Colonic mucosa (tissue), 4 donors: Measurements from ENCODE around the gene PLCB1. TPM values are rescaled to one million over a fixed set of nuclear protein-coding genes. Genes with fewer than 3 reads are reported as not detected.

Experiments
- DNase-seq: peaks from one replicate; pipeline ENCODE4 v3.0.0-alpha.2; 2020
- H3K27ac ChIP-seq: fragments of 200-600 bp; one replicate; pipeline ENCODE4 v1.8.0; 2021
- H3K27me3 ChIP-seq: fragments of 200-600 bp; one replicate; pipeline ENCODE4 v1.8.0; 2021
- H3K36me3 ChIP-seq: fragments of 200-600 bp; one replicate; pipeline ENCODE4 v1.8.0; 2021
- H3K4me1 ChIP-seq: fragments of 200-600 bp; one replicate; pipeline ENCODE4 v1.8.0; 2021; ENCODE audit warnings: mild to moderate bottlenecking
- H3K4me3 ChIP-seq: fragments of 200-600 bp; one replicate; pipeline ENCODE4 v1.8.0; 2021
- H3K9ac ChIP-seq, 2 donors: one replicate each; pipeline ENCODE4 v1.7.0; 2013; ENCODE audit warnings: control low read depth in 2 of 2, low read depth in 2 of 2, low read length in 2 of 2
- H3K9me3 ChIP-seq: fragments of 200-600 bp; one replicate; pipeline ENCODE4 v1.8.0; 2021
- CTCF ChIP-seq: fragments of 200-600 bp; IDR thresholded peaks from one replicate; pipeline ENCODE4 v1.8.0; 2022; ENCODE audit warnings: antibody characterized with exemption, mild to moderate bottlenecking
- intact Hi-C: fragments of 100-400 bp; cut with DNase I; formaldehyde crosslinking; loops from one replicate; pipeline ENCODE4 v1.14.1; 2022
- total RNA-seq, 2 donors: library from RNA; stranded (reverse); fragmentation: NEBNext Ultra II Directional in 1 of 2; extraction: Animal tissue kit (Norgen Biotek cat#: 25700) in 1 of 2; gene quantifications; one replicate each; pipeline ENCODE4 v1.2.1, GENCODE V29; 2021
- donor health status: healthy.
- donor health status: DM: no; HTN: no; CAD: no.
- donor health status: DM: no; HTN: no; CAD: no.

PLCB1 gene
- total RNA-seq, 2 donors from 2014 or later = 8.3 to 9.6 TPM

GRCh38 chr20:8774412-8774811, 642.3 kb downstream of the PLCB1 start:
- Histone ChIP-seq H3K27me3 (no peaks in the 10 kb centered on the region), H3K4me1 (peaks cover 4% of the 10 kb centered on the region), H3K9me3 (no peaks in the 10 kb centered on the region), H3K4me3 (no peak overlapping the region), H3K9ac (no peak overlapping the region), H3K36me3 (no peaks in the 10 kb centered on the region), H3K27ac (no peak overlapping the region)
- no peak for TF ChIP-seq CTCF
- intact Hi-C loops = no loop called here
- no peak for DNase-seq

DNA sequence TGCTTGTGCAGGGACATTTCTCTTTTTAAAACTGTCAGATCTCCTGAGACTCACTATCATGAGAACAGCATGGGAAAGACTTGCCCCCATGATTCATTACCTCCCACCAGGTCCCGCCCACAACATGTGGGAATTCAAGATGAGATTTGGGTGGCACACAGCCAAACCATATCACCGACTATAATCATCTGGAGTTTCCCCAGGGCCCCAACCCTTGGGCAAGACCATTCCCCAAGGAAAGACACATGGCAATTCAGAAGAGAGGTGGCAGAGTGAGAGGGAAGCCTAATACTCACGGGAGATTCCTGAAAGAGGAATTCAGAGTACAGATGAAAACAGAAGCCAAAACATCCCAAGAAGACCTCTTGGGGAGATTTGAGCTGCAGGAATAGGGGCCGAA, 645.8 kb downstream of the PLCB1 start:
- no peak for DNase-seq
- no peak overlapping the region for H3K4me3 ChIP-seq
- H3K36me3 ChIP-seq = no peaks in the 10 kb centered on the region
- TF ChIP-seq CTCF = no peak
- intact Hi-C loops = no loop called here
- H3K9me3 ChIP-seq = no peaks in the 10 kb centered on the region
- peaks cover 4% of the 10 kb centered on the region for H3K4me1 ChIP-seq
- no peak overlapping the region for H3K9ac ChIP-seq
- peak overlapping the region; percentile 41 for H3K27ac ChIP-seq
- no peaks in the 10 kb centered on the region for H3K27me3 ChIP-seq

DNA sequence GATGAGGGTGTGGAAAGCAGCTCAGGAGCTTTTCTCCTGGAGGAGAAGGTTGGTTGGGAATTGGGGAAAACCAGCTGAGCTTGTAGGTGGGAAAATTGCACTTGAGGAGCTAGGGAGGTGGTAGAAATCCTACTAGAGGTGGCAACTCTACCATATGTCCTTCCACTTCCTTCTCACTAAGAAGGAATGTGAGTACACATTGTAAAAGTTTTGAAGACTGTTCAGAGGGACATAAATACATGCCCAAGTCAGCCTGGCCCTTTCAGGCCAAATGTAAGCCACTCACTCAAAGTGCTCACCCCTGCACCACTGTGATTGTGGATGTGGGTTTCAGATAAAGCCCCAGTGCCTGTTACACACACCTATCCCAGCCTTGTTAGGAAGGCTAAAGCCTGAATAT, 646.3 kb downstream of the PLCB1 start:
- no peaks in the 10 kb centered on the region for H3K36me3 ChIP-seq
- H3K27me3 ChIP-seq = no peaks in the 10 kb centered on the region
- DNase-seq = no peak
- no peak overlapping the region for H3K4me3 ChIP-seq
- peaks cover 4% of the 10 kb centered on the region for H3K4me1 ChIP-seq
- no peaks in the 10 kb centered on the region for H3K9me3 ChIP-seq
- no peak overlapping the region for H3K9ac ChIP-seq
- intact Hi-C loops = no loop called here
- no peak for TF ChIP-seq CTCF
- peak overlapping the region; percentile 41 for H3K27ac ChIP-seq

- Histone ChIP-seq H3K9ac (no peak overlapping the region), H3K27me3 (no peaks in the 10 kb centered on the region), H3K36me3 (no peaks in the 10 kb centered on the region), H3K4me3 (no peak overlapping the region), H3K27ac (no peak overlapping the region), H3K4me1 (peaks cover 4% of the 10 kb centered on the region), H3K9me3 (no peaks in the 10 kb centered on the region)
- no peak for DNase-seq
- intact Hi-C loops = no loop called here
- TF ChIP-seq CTCF = no peak
These were observed 648.8 kb downstream of the PLCB1 start for GRCh38 chr20:8780915-8781314.

GRCh38 chr20:8782804-8783203, 650.7 kb downstream of the PLCB1 start:
- Histone ChIP-seq H3K27ac (no peak overlapping the region), H3K9me3 (no peaks in the 10 kb centered on the region), H3K27me3 (no peaks in the 10 kb centered on the region), H3K4me3 (no peak overlapping the region), H3K4me1 (peaks cover 4% of the 10 kb centered on the region), H3K36me3 (no peaks in the 10 kb centered on the region), H3K9ac (no peak overlapping the region)
- no peak for TF ChIP-seq CTCF
- DNase-seq = no peak
- intact Hi-C loops = no loop called here

DNA sequence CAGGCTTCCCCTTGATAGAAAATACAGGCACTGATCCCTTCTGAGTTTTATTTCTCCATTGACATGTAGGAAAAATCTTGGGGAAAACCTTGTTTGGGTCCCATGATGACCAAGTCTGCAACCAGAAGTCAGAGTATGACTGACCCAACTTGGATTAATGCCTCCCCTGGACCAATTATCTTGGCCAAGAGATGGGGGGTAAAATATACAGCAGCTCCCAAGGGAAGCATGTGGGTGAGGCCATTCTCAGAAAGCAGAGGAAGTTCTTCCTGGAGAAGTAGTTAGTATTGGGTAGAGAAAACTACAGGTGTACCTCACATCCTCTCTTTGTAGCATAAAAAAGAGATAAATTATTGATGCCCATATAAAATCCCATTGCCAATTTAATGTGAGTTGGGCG, 651.7 kb downstream of the PLCB1 start:
- Histone ChIP-seq H3K4me3 (no peak overlapping the region), H3K4me1 (no peaks in the 10 kb centered on the region), H3K27ac (no peak overlapping the region), H3K36me3 (no peaks in the 10 kb centered on the region), H3K9ac (no peak overlapping the region), H3K9me3 (no peaks in the 10 kb centered on the region), H3K27me3 (no peaks in the 10 kb centered on the region)
- TF ChIP-seq CTCF = no peak
- DNase-seq = no peak
- intact Hi-C loops = no loop called here
